HUES64 (cell line): ENCODE data around the gene LHPP.

Source experiments
- H3K27ac ChIP-seq: 2 replicates; pipeline ENCODE4 v1.7.0; 2013; ENCODE audit warnings: low read depth, low read length, inconsistent platforms
- H3K27me3 ChIP-seq: 2 replicates; pipeline ENCODE4 v1.6.1; 2013; ENCODE audit warnings: mild to moderate bottlenecking, low read length; ENCODE audit not compliant: insufficient read depth
- H3K36me3 ChIP-seq: 2 replicates; pipeline ENCODE4 v1.6.1; 2013; ENCODE audit warnings: mild to moderate bottlenecking, low read length; ENCODE audit not compliant: insufficient read depth
- H3K4me1 ChIP-seq: 2 replicates; pipeline ENCODE4 v1.6.1; 2013; ENCODE audit warnings: mild to moderate bottlenecking, low read length, moderate library complexity; ENCODE audit not compliant: insufficient read depth
- H3K4me3 ChIP-seq: 2 replicates; pipeline ENCODE4 v1.5.1; 2013; ENCODE audit warnings: mild to moderate bottlenecking, low read length, moderate library complexity
- H3K9ac ChIP-seq: 2 replicates; pipeline ENCODE4 v1.6.1; 2013; ENCODE audit warnings: mild to moderate bottlenecking, low read depth, low read length
- H3K9me3 ChIP-seq: 2 replicates; pipeline ENCODE4 v1.6.1; 2013; ENCODE audit warnings: low read depth, low read length; ENCODE audit not compliant: insufficient read depth
- WGBS: fragments of 150-250, 120-280 bp; methylation state at CpG from one replicate; pipeline ENCODE4 v1.1.7; 2013; ENCODE audit warnings: missing lambda C conversion rate; 5-methylcytosine and 5-hydroxymethylcytosine counted together

LHPP gene

DNA sequence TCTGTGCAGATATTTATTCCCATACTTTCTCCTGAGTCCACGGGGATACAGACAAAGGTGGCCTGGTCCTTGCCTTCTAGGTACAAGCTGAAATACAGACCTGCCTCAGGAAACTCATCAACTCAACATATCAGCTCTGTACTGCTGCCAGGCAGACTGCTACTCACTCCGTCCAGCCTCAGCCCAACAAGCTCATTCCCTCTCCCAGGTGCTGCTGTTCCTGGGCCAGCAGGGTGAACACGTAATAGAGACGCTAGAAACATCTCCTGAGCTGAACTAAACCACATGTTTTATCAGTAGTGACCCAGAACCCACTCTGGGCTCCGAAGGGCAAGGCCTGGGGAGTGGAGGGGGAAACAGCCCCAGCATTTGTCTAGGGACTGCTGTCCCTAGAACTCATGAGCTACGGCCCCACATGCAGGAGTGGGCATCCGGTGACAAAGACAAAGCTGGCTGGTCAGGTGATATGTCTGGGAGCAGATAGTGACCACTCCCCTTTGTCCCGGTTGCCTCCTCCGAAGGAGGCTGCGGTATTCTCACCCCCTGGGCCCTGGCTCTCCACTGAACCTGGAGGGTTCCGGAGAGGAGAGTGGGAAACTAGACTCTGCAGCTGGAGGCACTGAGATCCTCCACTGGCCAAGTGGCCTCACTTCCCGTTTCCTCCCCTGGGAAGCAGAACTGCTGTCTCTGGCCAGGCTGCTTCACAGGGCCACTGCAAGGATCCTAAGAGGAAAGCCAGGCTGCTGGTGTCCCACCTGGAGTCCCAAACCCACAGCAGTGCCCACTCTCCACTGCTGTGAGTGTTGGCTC lies 166.4 kb downstream of the LHPP start:
- Histone ChIP-seq H3K9me3 (no peaks in the 10 kb centered on the region), H3K4me3 (no peak overlapping the region), H3K36me3 (no peaks in the 10 kb centered on the region), H3K4me1 (peaks cover 11% of the 10 kb centered on the region; the same call in 1 of the 2 replicates), H3K9ac (no peak overlapping the region), H3K27ac (no peak overlapping the region), H3K27me3 (no peaks in the 10 kb centered on the region)
- WGBS: 86% methylated on average over 12 of the region's 12 CpGs

DNA sequence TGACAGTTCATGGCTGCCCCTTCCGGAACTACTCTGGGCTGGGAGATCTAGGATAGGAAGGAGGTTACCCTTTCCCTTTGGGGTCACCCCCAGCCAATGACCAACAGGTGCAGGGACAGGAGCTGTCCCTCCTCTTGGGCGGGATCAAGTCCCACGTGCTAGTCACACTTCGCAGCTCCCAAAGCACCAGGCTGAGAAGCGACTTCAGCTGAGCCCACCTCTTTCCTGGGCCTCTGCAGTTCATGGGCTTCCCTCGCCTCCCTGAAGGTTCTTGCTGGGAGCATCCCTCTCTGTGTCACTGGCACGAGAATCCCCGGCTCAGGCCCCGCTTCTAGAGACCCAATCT lies 167.0 kb downstream of the LHPP start:
- no peaks in the 10 kb centered on the region for H3K27me3 ChIP-seq
- H3K4me1 ChIP-seq: peaks cover 11% of the 10 kb centered on the region; the same call in 1 of the 2 replicates
- no peak overlapping the region for H3K9ac ChIP-seq
- no peaks in the 10 kb centered on the region for H3K36me3 ChIP-seq
- no peak overlapping the region for H3K4me3 ChIP-seq
- no peaks in the 10 kb centered on the region for H3K9me3 ChIP-seq
- H3K27ac ChIP-seq: no peak overlapping the region
- WGBS: 93% methylated on average over 9 of the region's 9 CpGs

- WGBS: 81% methylated on average over 6 of the region's 6 CpGs
- H3K9ac ChIP-seq: no peak overlapping the region
- peaks cover 11% of the 10 kb centered on the region; the same call in 1 of the 2 replicates for H3K4me1 ChIP-seq
- H3K27ac ChIP-seq: no peak overlapping the region
- H3K36me3 ChIP-seq: no peaks in the 10 kb centered on the region
- H3K4me3 ChIP-seq: no peak overlapping the region
- no peaks in the 10 kb centered on the region for H3K27me3 ChIP-seq
- no peaks in the 10 kb centered on the region for H3K9me3 ChIP-seq
Measured at GRCh38 chr10:124629415-124629814, 167.8 kb downstream of the LHPP start.

- Histone ChIP-seq H3K36me3 (no peaks in the 10 kb centered on the region), H3K9ac (no peak overlapping the region), H3K4me1 (peaks cover 11% of the 10 kb centered on the region; the same call in 1 of the 2 replicates), H3K9me3 (no peaks in the 10 kb centered on the region), H3K27ac (no peak overlapping the region), H3K27me3 (no peaks in the 10 kb centered on the region), H3K4me3 (no peak overlapping the region)
- 94% methylated on average over 6 of the region's 6 CpGs for WGBS
Measured at GRCh38 chr10:124629842-124630241, 168.2 kb downstream of the LHPP start.

DNA sequence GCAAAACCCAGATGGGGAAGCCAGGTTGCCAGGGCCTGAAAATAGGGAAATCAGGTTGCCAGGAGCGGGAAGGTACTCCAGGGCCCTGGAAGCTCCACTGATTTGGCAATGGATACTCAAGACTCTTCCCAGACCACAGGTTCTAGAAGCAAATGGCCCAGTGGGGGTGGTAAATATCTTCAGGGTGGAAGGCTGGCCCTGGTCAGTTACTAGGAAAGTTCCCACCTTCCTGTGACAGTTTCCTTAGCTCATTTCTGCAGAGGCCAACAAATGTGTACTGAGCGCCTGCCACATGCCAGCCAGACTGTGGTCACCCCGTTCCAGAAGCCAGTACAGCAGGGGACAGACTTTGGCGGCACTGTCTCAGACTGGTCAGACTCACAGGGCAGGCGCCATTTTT lies 168.9 kb downstream of the LHPP start:
- H3K9me3 ChIP-seq: no peaks in the 10 kb centered on the region
- no peaks in the 10 kb centered on the region for H3K27me3 ChIP-seq
- no peak overlapping the region for H3K9ac ChIP-seq
- H3K4me1 ChIP-seq: peaks cover 11% of the 10 kb centered on the region; the same call in 1 of the 2 replicates
- no peak overlapping the region for H3K27ac ChIP-seq
- no peak overlapping the region for H3K4me3 ChIP-seq
- 96% methylated on average over 5 of the region's 5 CpGs for WGBS
- no peaks in the 10 kb centered on the region for H3K36me3 ChIP-seq

- Histone ChIP-seq H3K9ac (no peak overlapping the region), H3K9me3 (no peaks in the 10 kb centered on the region), H3K36me3 (no peaks in the 10 kb centered on the region), H3K4me1 (0 out of 2 replicates have a peak, but pooled peaks cover 5% of the 10 kb centered on the region), H3K4me3 (no peak overlapping the region), H3K27ac (no peak overlapping the region), H3K27me3 (no peaks in the 10 kb centered on the region)
- WGBS: 90% methylated on average over 19 of the region's 19 CpGs
Measured at GRCh38 chr10:124632064-124632531, 170.5 kb downstream of the LHPP start.

GRCh38 chr10:124632566-124632965 lies 170.9 kb downstream of the LHPP start:
- H3K9ac ChIP-seq: no peak overlapping the region; the same call in 1 of the 2 replicates
- no peaks in the 10 kb centered on the region for H3K36me3 ChIP-seq
- H3K27me3 ChIP-seq: no peaks in the 10 kb centered on the region
- no peaks in the 10 kb centered on the region for H3K9me3 ChIP-seq
- H3K4me1 ChIP-seq: no peaks in the 10 kb centered on the region
- H3K27ac ChIP-seq: no peak overlapping the region
- no peak overlapping the region for H3K4me3 ChIP-seq
- WGBS: 95% methylated on average over 10 of the region's 10 CpGs

DNA sequence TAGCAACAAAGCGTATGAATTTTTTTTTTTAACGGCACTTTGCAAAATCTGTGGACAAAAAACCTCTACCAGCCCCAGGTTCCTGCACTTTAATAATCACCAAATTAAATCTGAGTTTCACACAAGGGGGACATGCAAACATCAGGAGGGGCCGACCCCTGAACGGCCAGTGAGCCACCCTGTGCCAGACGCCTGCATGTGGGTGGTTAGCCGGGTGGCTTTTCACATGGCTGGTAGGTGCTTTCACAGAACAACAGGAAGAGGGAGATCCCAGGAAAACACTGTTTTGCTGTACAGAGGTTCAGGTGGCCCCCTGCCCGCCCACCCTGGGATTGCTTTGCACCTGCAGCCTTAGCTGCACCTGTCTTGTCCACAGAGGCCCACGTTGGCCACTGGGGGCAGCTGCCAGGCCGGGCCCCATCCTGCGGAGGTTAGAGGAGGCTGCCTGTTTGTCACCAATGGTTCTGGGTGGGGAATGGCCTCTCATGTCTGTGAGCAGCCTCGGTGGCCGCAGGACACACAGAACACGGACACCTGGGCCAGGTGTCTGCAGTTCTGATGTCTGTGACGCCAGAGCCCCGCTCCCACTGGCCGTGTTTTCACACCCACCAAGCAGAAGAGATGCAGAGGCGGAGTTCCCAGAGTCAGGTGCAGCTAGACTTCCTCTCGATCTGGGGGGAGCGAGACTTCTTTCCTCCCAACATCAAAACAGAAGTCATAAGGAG lies 174.8 kb downstream of the LHPP start:
- Histone ChIP-seq H3K36me3 (no peaks in the 10 kb centered on the region), H3K9me3 (no peaks in the 10 kb centered on the region), H3K27me3 (no peaks in the 10 kb centered on the region), H3K27ac (no peak overlapping the region), H3K4me3 (no peak overlapping the region), H3K9ac (no peak overlapping the region), H3K4me1 (no peaks in the 10 kb centered on the region)
- 90% methylated on average over 19 of the region's 19 CpGs for WGBS

DNA sequence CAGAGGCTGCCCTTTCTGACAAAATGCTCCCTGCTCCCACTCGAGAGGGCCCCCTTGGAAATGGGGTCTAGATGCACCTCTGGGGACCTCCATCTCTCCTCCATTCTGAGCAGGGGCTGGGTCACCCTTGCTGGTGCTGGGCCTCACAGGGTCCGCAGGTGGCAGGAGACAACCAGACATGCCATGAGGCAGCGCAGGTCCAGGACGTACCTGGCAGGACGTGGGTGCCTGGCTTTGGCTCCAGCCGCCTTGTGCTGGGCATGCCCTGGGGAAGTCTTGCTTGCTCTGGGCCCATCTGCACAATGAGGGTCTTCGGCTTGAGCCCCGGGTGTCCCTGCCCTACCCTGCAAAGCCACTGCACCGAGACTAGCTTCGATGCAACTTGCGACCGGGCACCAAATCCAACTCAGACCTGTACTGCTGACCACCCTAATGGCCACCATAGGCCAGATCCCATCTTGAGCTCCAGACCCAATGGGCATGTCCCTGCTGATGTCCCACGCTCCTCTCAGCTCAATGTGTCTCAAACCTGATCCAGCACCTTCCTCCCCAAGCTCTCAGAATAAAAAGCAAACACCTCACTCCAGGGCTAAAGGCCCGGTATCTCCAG lies 175.6 kb downstream of the LHPP start:
- Histone ChIP-seq H3K4me3 (no peak overlapping the region), H3K36me3 (no peaks in the 10 kb centered on the region), H3K27ac (no peak overlapping the region), H3K4me1 (no peaks in the 10 kb centered on the region), H3K9me3 (no peaks in the 10 kb centered on the region), H3K27me3 (no peaks in the 10 kb centered on the region), H3K9ac (no peak overlapping the region)
- 93% methylated on average over 14 of the region's 14 CpGs for WGBS

GRCh38 chr10:124637746-124638145 lies 176.1 kb downstream of the LHPP start:
- H3K4me1 ChIP-seq: no peaks in the 10 kb centered on the region
- no peaks in the 10 kb centered on the region for H3K9me3 ChIP-seq
- H3K27ac ChIP-seq: no peak overlapping the region
- H3K4me3 ChIP-seq: no peak overlapping the region
- WGBS: 95% methylated on average over 8 of the region's 8 CpGs
- H3K9ac ChIP-seq: no peak overlapping the region
- H3K27me3 ChIP-seq: no peaks in the 10 kb centered on the region
- H3K36me3 ChIP-seq: no peaks in the 10 kb centered on the region

DNA sequence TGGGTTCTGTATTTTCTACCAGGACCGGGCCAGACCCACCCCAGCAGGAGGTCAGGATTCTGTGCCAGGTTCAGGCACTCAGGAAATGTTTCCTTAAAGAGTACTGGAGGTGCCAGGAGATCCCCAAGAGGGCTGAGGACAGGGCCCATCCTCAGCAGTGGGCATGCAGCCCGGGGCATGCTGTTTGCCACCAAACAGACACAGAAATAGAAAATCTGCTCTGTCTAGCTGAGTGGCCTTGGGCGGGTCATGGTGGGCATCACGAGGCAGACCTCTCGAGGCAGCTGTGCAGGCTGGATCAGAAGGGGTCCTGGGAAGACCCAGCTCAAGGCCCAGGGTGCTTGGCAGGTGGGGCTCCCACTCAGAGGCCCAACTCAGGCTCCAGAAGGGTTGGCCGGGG lies 177.6 kb downstream of the LHPP start:
- no peaks in the 10 kb centered on the region for H3K9me3 ChIP-seq
- no peak overlapping the region for H3K4me3 ChIP-seq
- WGBS: 95% methylated on average over 6 of the region's 6 CpGs
- H3K9ac ChIP-seq: no peak overlapping the region
- H3K4me1 ChIP-seq: no peaks in the 10 kb centered on the region
- H3K36me3 ChIP-seq: no peaks in the 10 kb centered on the region
- no peak overlapping the region for H3K27ac ChIP-seq
- H3K27me3 ChIP-seq: no peaks in the 10 kb centered on the region
